Breast epithelium (tissue), 3 donors: ENCODE results near the gene CREG1.

ENCODE experiments used
- CTCF ChIP-seq, 3 donors: fragments of 450-650 bp; IDR thresholded peaks; one replicate each; pipeline ENCODE4 v1.5.1; 2016 to 2017; ENCODE audit warnings: antibody characterized with exemption in 3 of 3, mild to moderate bottlenecking in 3 of 3, moderate library complexity in 3 of 3
- POLR2A ChIP-seq: fragments of 450-650 bp; IDR thresholded peaks from one replicate; pipeline ENCODE4 v1.6.1; 2016; ENCODE audit warnings: antibody characterized with exemption, mild to moderate bottlenecking, moderate library complexity
- POLR2AphosphoS5 ChIP-seq, 3 donors: sonication (generic); formaldehyde crosslinking; IDR thresholded peaks; one replicate each; pipeline ENCODE4 v1.6.1; 2017; ENCODE audit warnings: antibody characterized with exemption in 3 of 3

GRCh38 chr1:167582064-167582463, 28.5 kb upstream of the CREG1 start:
- TF ChIP-seq CTCF (IDR thresholded peaks at IDR 0.05) (no peak), POLR2A (no peak), POLR2AphosphoS5 (IDR thresholded peaks at IDR 0.05) (no peak)
